SK-N-SH treated with all-trans-retinoic acid at 6 μM for 48 hours (cell line): Measurements from ENCODE around the gene HERPUD2.

Experiments
- ARNTL ChIP-seq: fragments of 450-650 bp; formaldehyde crosslinking; IDR thresholded peaks from 2 replicates; pipeline ENCODE4 v1.5.0; 2020; ENCODE audit warnings: low read depth, mild to moderate bottlenecking, moderate library complexity, borderline replicate concordance
- ESRRG ChIP-seq: fragments of 250-450 bp; sonication (Bioruptor Pico); IDR thresholded peaks from 2 replicates; pipeline ENCODE4 v1.6.1; 2021; ENCODE audit warnings: mild to moderate bottlenecking
- TF ChIP-seq, protein P1 (sequence below): fragments of 250-450 bp; sonication (Bioruptor Pico); IDR thresholded peaks from 2 replicates; pipeline ENCODE4 v1.8.0; 2020; ENCODE audit warnings: mild to moderate bottlenecking, moderate library complexity, borderline replicate concordance

DNA sequence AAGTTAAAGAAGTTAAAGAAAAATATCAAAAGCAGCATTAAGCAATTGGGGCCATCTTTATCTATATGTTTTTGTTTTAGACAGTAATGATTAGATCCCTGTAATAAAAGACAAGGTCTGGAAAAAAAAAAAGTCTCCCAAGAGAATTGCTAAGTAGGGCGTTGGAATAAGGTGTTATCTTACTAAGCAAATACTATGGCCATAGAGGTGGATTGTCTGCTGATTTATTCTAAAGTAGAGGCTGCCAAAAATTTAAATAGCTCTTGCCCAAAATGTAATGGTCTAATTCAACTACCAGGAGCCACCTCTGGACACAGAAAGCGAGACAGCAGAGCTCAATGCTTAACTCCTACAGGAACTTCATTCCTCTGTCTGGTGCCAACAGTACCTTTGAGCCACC, 71.6 kb downstream of the HERPUD2 start:
- TF ChIP-seq ESRRG (CRISPR knock-in tag), result no peak
- TF ChIP-seq, protein P1, sequence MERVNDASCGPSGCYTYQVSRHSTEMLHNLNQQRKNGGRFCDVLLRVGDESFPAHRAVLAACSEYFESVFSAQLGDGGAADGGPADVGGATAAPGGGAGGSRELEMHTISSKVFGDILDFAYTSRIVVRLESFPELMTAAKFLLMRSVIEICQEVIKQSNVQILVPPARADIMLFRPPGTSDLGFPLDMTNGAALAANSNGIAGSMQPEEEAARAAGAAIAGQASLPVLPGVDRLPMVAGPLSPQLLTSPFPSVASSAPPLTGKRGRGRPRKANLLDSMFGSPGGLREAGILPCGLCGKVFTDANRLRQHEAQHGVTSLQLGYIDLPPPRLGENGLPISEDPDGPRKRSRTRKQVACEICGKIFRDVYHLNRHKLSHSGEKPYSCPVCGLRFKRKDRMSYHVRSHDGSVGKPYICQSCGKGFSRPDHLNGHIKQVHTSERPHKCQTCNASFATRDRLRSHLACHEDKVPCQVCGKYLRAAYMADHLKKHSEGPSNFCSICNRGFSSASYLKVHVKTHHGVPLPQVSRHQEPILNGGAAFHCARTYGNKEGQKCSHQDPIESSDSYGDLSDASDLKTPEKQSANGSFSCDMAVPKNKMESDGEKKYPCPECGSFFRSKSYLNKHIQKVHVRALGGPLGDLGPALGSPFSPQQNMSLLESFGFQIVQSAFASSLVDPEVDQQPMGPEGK, result no peak
- TF ChIP-seq ARNTL (CRISPR knock-in tag), result no peak
